ENCODE measurements around the gene CRYL1.
"Not testable (repeated sequence)": the region's sequence is repeated elsewhere in the genome, so short reads cannot be mapped to it uniquely, and the experiment has no call there.

CRYL1 gene

GRCh38 chr13:20446900-20447299, 78.8 kb downstream of the CRYL1 start:
- no peak for ATAC-seq

DNA sequence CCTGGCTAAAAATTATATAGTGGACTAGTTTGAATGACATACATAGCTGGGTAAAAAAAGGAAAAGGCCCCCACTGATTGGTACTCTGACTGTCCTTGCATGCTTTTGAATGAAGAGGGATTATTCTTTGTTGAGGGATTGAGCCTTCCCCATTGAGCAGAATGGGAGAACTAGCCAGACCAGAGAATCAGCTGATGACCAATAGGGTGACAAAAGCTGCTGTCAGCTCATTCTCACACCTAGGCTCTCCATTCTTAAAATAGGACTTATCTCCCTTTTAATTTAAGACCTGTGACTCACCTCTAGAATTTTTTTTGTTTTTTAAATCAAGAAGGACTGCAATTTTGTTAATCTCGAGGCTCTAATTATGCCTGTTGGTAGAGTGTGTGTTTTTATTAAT, 79.3 kb downstream of the CRYL1 start:
- ATAC-seq: no peak

- ATAC-seq: no peak
Observed at GRCh38 chr13:20442798-20443381, 82.8 kb downstream of the CRYL1 start.

DNA sequence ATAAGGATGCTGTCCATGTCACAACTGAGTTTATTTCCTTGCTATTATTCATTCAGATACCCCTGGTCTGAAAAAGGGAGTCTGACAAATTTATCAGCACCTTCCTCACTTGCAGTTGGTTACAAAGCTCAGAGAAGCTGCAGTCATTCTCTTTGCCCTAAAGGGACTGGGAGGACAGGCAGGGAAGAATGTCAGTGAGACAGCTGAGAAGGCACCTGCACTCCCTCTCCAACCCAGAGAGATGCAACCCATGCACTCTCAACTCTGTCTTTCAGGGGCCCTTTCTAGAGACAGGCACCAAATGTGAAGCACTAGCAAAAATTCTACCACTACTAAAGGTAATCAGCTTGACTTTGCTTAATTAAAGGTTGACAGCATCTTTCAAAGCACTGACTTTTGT, 83.3 kb downstream of the CRYL1 start:
- no peak for ATAC-seq

DNA sequence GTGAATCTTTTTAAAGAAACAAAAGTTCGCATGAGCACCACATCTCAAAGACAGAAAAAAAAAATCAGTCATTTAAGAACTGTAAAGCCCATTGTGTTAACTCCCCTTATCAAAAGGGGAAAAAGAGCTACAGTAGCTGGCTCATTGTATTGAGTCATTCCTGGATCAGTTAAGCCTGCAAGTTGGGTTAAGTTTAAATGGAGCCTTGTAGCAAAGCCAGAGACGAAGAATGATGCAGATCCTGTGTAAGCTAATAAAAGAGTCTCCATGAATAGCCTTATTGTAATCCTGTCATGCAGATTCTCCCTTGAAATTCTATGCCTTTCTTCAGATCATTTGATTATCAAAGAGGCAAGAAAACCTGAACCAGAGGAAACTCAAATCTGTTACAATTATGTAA, 83.8 kb downstream of the CRYL1 start:
- no peak for ATAC-seq

DNA sequence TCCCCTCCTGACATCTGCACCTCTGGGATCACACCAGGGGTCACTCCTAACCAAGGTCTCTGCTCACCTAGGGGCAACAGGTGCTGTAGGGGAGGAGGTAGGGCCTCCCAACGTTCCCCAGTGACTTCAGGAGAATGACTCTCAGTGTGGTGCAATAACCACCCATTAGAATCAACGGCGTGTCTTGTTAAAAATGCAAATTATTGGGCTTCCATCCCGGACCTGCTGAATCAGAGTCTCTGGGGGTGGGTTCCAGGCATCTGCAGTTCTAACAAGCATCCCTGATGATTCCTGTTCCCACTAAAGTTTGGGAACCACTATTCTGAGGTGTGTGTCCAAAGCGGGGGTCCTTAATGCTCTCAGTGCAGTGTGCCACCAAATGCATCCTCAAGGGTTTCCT, 84.6 kb downstream of the CRYL1 start:
- ATAC-seq: no peak

DNA sequence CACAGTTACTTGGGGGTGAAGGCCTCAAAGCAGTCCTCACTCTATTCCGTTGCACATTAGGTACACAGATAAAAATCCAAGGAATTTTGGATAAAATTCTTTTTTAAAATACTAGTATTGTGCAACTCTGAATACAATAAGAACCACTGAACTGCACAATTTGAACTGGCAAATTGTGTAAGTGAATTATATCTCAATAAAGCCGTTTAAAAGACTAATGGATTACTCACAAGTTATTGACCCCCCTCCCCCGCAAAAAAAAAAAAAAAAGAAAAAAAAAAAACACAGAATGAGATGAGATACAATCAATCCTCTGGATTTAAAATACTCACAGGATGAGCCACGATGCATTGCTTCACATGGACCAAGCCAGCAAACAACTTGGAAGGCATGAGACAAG, 86.4 kb downstream of the CRYL1 start:
- ATAC-seq: no peak

GRCh38 chr13:20438801-20439200, 86.9 kb downstream of the CRYL1 start:
- no peak for ATAC-seq

GRCh38 chr13:20436505-20436904, 89.2 kb downstream of the CRYL1 start:
- no peak for ATAC-seq

- no peak for ATAC-seq
Observed at GRCh38 chr13:20435616-20436368, 89.9 kb downstream of the CRYL1 start.

DNA sequence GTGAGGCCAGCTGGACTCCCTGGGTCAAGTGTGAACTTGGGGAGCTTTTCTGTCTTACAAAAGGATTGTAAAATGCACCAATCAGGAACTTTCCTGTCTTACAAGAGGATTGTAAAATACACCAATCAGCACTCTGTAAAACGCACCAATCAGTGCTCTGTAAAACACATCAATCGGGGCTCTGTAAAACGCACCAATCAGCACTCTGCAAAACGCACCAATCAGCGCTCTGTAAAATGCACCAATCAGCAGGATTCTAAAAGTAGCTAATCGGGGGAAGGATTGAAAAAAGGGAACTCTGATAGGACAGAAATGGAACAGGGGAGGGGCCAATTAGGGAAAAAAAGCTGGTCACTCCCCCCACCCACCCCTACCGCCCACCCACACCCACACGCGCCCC, 91.4 kb downstream of the CRYL1 start:
- ATAC-seq: not testable (repeated sequence)

- ATAC-seq: no peak
Observed at GRCh38 chr13:20431687-20432384, 93.8 kb downstream of the CRYL1 start.

DNA sequence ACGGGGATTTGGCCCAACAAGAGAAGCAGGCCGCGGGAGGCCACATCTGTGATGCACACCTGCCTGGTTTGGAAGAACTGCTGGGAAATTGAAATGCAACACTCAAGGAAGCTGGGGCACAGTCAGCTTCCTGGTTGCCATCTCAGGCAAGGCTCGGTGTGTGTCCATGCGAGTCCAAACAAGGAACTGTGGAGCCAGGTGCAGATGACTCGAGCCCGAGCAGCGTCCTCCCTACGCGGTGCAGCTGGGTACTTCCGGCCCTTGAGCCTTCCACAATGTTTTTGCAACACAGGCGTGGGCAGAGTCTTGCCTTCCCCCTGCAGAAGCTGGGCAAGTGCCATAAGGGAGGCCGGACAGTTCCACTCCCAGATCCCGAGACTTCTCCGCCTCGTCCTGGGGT, 94.6 kb downstream of the CRYL1 start:
- ATAC-seq: no peak

GRCh38 chr13:20430296-20430695, 95.4 kb downstream of the CRYL1 start:
- no peak for ATAC-seq

DNA sequence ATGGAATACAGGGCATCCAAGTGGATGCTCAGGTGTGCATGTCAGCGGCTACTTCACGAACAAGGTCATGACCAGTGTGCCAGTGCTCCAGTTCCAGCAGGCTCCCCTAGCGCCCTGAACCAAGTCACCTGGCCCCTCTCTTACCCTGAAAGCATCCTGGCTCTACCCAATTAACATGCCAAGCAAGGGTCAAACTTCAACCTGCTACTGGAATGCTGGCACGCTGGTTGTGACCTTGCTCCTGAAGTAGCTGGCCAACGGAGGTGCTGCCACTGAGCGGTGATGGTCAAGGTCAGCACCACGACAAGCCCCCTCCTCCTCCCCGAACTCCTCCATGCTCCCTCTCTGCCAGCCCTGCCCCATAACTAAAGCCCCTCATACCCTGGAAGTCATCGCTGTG, 96.0 kb downstream of the CRYL1 start:
- ATAC-seq: no peak

DNA sequence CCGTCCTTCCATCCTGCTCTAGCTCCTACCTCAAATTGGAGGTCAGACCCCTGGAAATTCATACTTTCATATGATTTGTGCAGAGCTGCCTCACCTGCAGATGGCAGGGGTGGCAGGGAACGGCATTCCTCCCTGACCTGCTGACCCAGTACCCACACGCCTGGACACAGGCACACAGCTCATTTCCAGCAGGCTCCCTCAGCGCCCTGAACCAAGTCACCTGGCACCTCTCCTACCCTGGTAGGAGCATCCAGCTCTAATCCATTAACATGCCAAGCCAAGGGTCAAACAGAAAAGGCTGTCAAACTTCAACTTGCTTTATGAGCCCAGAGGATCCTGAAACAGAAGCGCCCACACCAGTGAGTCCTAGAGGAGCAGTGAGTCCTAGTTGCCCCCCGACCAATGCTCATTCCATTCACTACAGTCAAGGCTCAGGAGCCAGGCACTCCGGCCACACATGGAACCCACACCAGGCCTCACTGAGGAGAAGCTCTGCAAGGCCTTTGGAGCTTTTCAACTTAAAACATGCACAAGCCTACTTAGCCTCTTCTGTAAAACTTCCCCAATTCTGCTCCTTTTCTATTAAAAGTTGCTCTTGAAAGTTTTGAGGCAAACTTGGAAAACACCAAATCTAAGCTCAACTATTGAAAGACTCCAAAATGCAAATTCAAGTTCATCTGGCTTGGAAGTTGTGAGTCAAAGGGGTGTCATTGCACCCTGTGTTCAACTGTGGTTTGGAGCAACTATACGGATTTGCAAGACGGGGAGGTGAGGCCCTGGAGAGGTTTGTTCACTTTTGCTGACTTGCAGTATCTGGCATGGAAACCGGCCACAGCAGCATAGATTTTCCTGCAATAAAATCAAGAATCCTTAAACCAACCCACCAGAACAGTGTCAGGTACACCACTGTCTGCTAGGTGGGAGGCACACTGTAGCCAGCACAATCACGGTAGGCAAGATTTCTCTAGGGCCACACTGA, 96.7 kb downstream of the CRYL1 start:
- no peak for ATAC-seq

GRCh38 chr13:20426766-20427448, 98.8 kb downstream of the CRYL1 start:
- no peak for ATAC-seq

GRCh38 chr13:20425819-20426219, 99.8 kb downstream of the CRYL1 start:
- ATAC-seq: no peak

GRCh38 chr13:20424949-20425348, 100.7 kb downstream of the CRYL1 start:
- ATAC-seq: no peak

- no peak for ATAC-seq
Observed at GRCh38 chr13:20424559-20424852, 101.2 kb downstream of the CRYL1 start.

DNA sequence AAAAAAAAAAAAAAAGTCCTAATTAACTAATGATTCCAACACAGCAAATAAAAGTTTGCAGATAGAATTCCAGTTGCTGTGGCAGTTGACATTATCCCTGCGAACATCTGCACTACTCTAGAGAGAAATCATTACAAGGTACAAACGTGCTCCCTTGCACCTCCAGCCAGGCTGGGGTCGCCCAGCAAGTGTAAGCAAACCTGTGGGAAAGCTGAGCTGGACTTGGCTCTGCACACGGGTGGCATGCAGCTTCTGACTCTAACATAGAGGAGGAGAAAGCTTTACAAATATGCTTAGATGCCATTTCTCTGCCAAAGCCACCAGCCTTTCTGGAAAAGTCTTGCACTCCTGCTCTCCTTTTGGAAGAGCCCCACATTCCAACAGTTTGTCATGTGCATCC, 103.3 kb downstream of the CRYL1 start:
- no peak for ATAC-seq

- no peak for ATAC-seq
Observed at GRCh38 chr13:20420938-20421337, 104.7 kb downstream of the CRYL1 start.

GRCh38 chr13:20418953-20419352, 106.7 kb downstream of the CRYL1 start:
- no peak for ATAC-seq
